Tibial nerve (tissue), 4 donors: Measurements from ENCODE around the gene PPP1R1A. TPM values are rescaled to one million over a fixed set of nuclear protein-coding genes. Genes with fewer than 3 reads are reported as not detected.

Source experiments
- DNase-seq, 2 donors: peaks; one replicate each; pipeline ENCODE4 v3.0.0-alpha.2; 2019; ENCODE audit warnings: low spot score in 2 of 2
- H3K27ac ChIP-seq, 4 donors: fragments of 200-600 bp; sonication (generic) in 3 of 4; one replicate each; pipeline ENCODE4 v1.5.1; 2017 to 2019; ENCODE audit warnings: mild to moderate bottlenecking in 1 of 4
- H3K27me3 ChIP-seq, 2 donors: fragments of 200-600 bp; sonication (generic) in 1 of 2; one replicate each; pipeline versions ENCODE4 v1.5.1 to v1.6.0; 2017 to 2019
- H3K36me3 ChIP-seq, 3 donors: fragments of 200-600 bp; sonication (generic); one replicate each; pipeline ENCODE4 v1.5.1; 2018 to 2019
- H3K4me1 ChIP-seq, 4 donors: fragments of 200-600 bp; sonication (generic) in 3 of 4; one replicate each; pipeline ENCODE4 v1.5.1; 2017 to 2019
- H3K4me3 ChIP-seq, 4 donors: fragments of 200-600 bp; sonication (generic) in 3 of 4; one replicate each; pipeline ENCODE4 v1.5.1; 2017 to 2019; ENCODE audit warnings: mild to moderate bottlenecking in 1 of 4, moderate library complexity in 1 of 4
- H3K9me3 ChIP-seq, 4 donors: fragments of 200-600 bp; sonication (generic) in 3 of 4; one replicate each; pipeline ENCODE4 v1.5.1; 2017 to 2019
- CTCF ChIP-seq, 5 experiments: fragments of 200-600 bp in 3 of 5; fragments of 450-650 bp in 2 of 5; sonication (generic) in 3 of 5; IDR thresholded peaks; one replicate each; pipeline ENCODE4 v1.5.1; 2016 to 2019; ENCODE audit warnings: antibody characterized with exemption in 5 of 5, mild to moderate bottlenecking in 3 of 5, moderate library complexity in 2 of 5
- EP300 ChIP-seq, 2 donors: sonication (generic); formaldehyde crosslinking; IDR thresholded peaks; one replicate each; pipeline ENCODE4 v1.6.1; 2017; ENCODE audit warnings: antibody characterized with exemption in 2 of 2, mild to moderate bottlenecking in 1 of 2
- POLR2A ChIP-seq, 2 donors: fragments of 450-650 bp; IDR thresholded peaks; one replicate each; pipeline ENCODE4 v1.6.1; 2017; ENCODE audit warnings: antibody characterized with exemption in 2 of 2, mild to moderate bottlenecking in 2 of 2, moderate library complexity in 2 of 2
- WGBS, 2 donors: methylation state at CpG; one replicate each; pipeline ENCODE4 v1.1.5; 2018; 5-methylcytosine and 5-hydroxymethylcytosine counted together
- total RNA-seq, 4 donors: library from RNA; depleted of rRNA; stranded (reverse); fragments of >200 nt; gene quantifications; one replicate each; pipeline ENCODE4 v1.1.0, GENCODE V29; 2016

PPP1R1A gene
- total RNA-seq, 4 donors from 2014 or later, result 26.1 to 77.6 (median 42.5) TPM

GRCh38 chr12:54603173-54603814 is 14.8 kb upstream of the PPP1R1A start:
- Histone ChIP-seq H3K27me3 (no peaks in the 10 kb centered on the region), H3K4me1 (no peaks in the 10 kb centered on the region), H3K9me3 (no peaks in the 10 kb centered on the region), H3K36me3 (no peaks in the 10 kb centered on the region), H3K27ac (no peak overlapping the region), H3K4me3 (no peak overlapping the region)
- TF ChIP-seq CTCF (IDR thresholded peaks at IDR 0.05) (peak; percentile 59 to 77 (median 63)), EP300 (IDR thresholded peaks at IDR 0.05) (no peak), POLR2A (IDR thresholded peaks at IDR 0.05) (no peak)
- WGBS, 2 donors, result 26 to 29% methylated on average over 7 to 8 of the region's 8 CpGs
- peak; percentile 51 to 71 for DNase-seq

- Histone ChIP-seq H3K27me3 (no peaks in the 10 kb centered on the region), H3K27ac (no peak overlapping the region), H3K36me3 (no peaks in the 10 kb centered on the region), H3K4me3 (no peak overlapping the region), H3K9me3 (no peaks in the 10 kb centered on the region), H3K4me1 (no peaks in the 10 kb centered on the region)
- TF ChIP-seq POLR2A (IDR thresholded peaks at IDR 0.05) (no peak), EP300 (IDR thresholded peaks at IDR 0.05) (no peak), CTCF (IDR thresholded peaks at IDR 0.05) (no peak)
- WGBS, 2 donors, result 31 to 41% methylated on average over 2 of the region's 2 CpGs
- DNase-seq, result no peak
These were observed 14.2 kb upstream of the PPP1R1A start for GRCh38 chr12:54602661-54603060.

- Histone ChIP-seq H3K4me3 (no peak overlapping the region), H3K4me1 (no peaks in the 10 kb centered on the region), H3K27ac (no peak overlapping the region), H3K27me3 (no peaks in the 10 kb centered on the region), H3K36me3 (no peaks in the 10 kb centered on the region), H3K9me3 (no peaks in the 10 kb centered on the region)
- WGBS, 2 donors, result 53% methylated on average over 4 of the region's 4 CpGs
- DNase-seq, result no peak
- TF ChIP-seq POLR2A (IDR thresholded peaks at IDR 0.05) (no peak), EP300 (IDR thresholded peaks at IDR 0.05) (no peak), CTCF (IDR thresholded peaks at IDR 0.05) (no peak)
These were observed 13.4 kb upstream of the PPP1R1A start for GRCh38 chr12:54601841-54602240.

- no peak for DNase-seq
- WGBS, 2 donors, result 85 to 87% methylated on average over 5 of the region's 5 CpGs
- no peaks in the 10 kb centered on the region for H3K9me3 ChIP-seq
These were observed 10.5 kb upstream of the PPP1R1A start for GRCh38 chr12:54598970-54599369.

More at GRCh38 chr12:54598970-54599369, 10.5 kb upstream of the PPP1R1A start:
- Histone ChIP-seq H3K27ac (no peak overlapping the region), H3K36me3 (no peaks in the 10 kb centered on the region), H3K27me3 (no peaks in the 10 kb centered on the region), H3K4me1 (no peaks in the 10 kb centered on the region), H3K4me3 (no peak overlapping the region)
- TF ChIP-seq CTCF (IDR thresholded peaks at IDR 0.05), result no peak
- TF ChIP-seq POLR2A (IDR thresholded peaks at IDR 0.05), result no peak
- no peak for TF ChIP-seq EP300 (IDR thresholded peaks at IDR 0.05)
